Parathyroid adenoma (tissue), 2 donors: ENCODE results near the gene TMEM150B.

ENCODE experiments used
- H2AFZ ChIP-seq: fragments of 300-600 bp; sonication (generic); one replicate; pipeline ENCODE4 v1.7.0; 2017; ENCODE audit warnings: antibody characterized with exemption, mild to moderate bottlenecking
- H3K27ac ChIP-seq: fragments of 300-600 bp; sonication (generic); one replicate; pipeline ENCODE4 v1.7.0; 2017
- H3K27me3 ChIP-seq: fragments of 300-600 bp; sonication (generic); one replicate; pipeline ENCODE4 v1.7.0; 2017; ENCODE audit warnings: low read length; ENCODE audit not compliant: control insufficient read depth, insufficient read depth
- H3K36me3 ChIP-seq: fragments of 300-600 bp; sonication (generic); one replicate; pipeline ENCODE4 v1.7.0; 2017; ENCODE audit warnings: low read length; ENCODE audit not compliant: control insufficient read depth, insufficient read depth
- H3K4me1 ChIP-seq: fragments of 300-600 bp; sonication (generic); one replicate; pipeline ENCODE4 v1.7.0; 2017; ENCODE audit warnings: control low read depth
- H3K4me2 ChIP-seq: fragments of 300-600 bp; sonication (generic); one replicate; pipeline ENCODE4 v1.7.0; 2017; ENCODE audit warnings: low read length
- H3K4me3 ChIP-seq: fragments of 300-600 bp; sonication (generic); one replicate; pipeline ENCODE4 v1.7.0; 2017; ENCODE audit warnings: low read depth, low read length
- H3K79me2 ChIP-seq: fragments of 300-600 bp; sonication (generic); one replicate; pipeline ENCODE4 v1.7.0; 2017; ENCODE audit warnings: control low read depth
- H3K9ac ChIP-seq: fragments of 300-600 bp; sonication (generic); one replicate; pipeline ENCODE4 v1.7.0; 2017; ENCODE audit warnings: mild to moderate bottlenecking
- H3K9me3 ChIP-seq: fragments of 300-600 bp; sonication (generic); one replicate; pipeline ENCODE4 v1.7.0; 2017; ENCODE audit warnings: low read length; ENCODE audit not compliant: control insufficient read depth
- CTCF ChIP-seq: fragments of 300-600 bp; sonication (generic); IDR thresholded peaks from one replicate; pipeline ENCODE4 v1.7.0; 2017; ENCODE audit warnings: antibody characterized with exemption, mild to moderate bottlenecking
- donor health status: primary hyperparathyroidism.

TMEM150B gene

GRCh38 chr19:55362174-55362989 lies 37.2 kb upstream of the TMEM150B start:
- Histone ChIP-seq H2AFZ (no peak overlapping the region), H3K27ac (no peak overlapping the region), H3K4me3 (no peak overlapping the region), H3K27me3 (no peaks in the 10 kb centered on the region), H3K9ac (no peak overlapping the region), H3K36me3 (no peaks in the 10 kb centered on the region), H3K4me1 (no peaks in the 10 kb centered on the region), H3K79me2 (no peaks in the 10 kb centered on the region), H3K9me3 (no peaks in the 10 kb centered on the region), H3K4me2 (no peak overlapping the region)
- TF ChIP-seq CTCF, result no peak

GRCh38 chr19:55360902-55361301 lies 35.8 kb upstream of the TMEM150B start:
- no peaks in the 10 kb centered on the region for H3K27me3 ChIP-seq
- no peak for TF ChIP-seq CTCF
- H3K4me2 ChIP-seq, result no peak overlapping the region
- no peaks in the 10 kb centered on the region for H3K36me3 ChIP-seq
- H3K9me3 ChIP-seq, result no peaks in the 10 kb centered on the region
- no peak overlapping the region for H2AFZ ChIP-seq
- no peak overlapping the region for H3K27ac ChIP-seq
- H3K4me1 ChIP-seq, result no peaks in the 10 kb centered on the region
- H3K9ac ChIP-seq, result no peak overlapping the region
- no peaks in the 10 kb centered on the region for H3K79me2 ChIP-seq
- no peak overlapping the region for H3K4me3 ChIP-seq

- no peak overlapping the region for H3K4me2 ChIP-seq
- H3K9me3 ChIP-seq, result no peaks in the 10 kb centered on the region
- no peak overlapping the region for H2AFZ ChIP-seq
- H3K36me3 ChIP-seq, result no peaks in the 10 kb centered on the region
- H3K9ac ChIP-seq, result no peak overlapping the region
- H3K4me1 ChIP-seq, result no peaks in the 10 kb centered on the region
- H3K4me3 ChIP-seq, result no peak overlapping the region
- H3K27me3 ChIP-seq, result no peaks in the 10 kb centered on the region
- no peak overlapping the region for H3K27ac ChIP-seq
- H3K79me2 ChIP-seq, result no peaks in the 10 kb centered on the region
- TF ChIP-seq CTCF, result no peak
These were observed 34.1 kb upstream of the TMEM150B start for GRCh38 chr19:55358943-55359908.

GRCh38 chr19:55358493-55358892 lies 33.4 kb upstream of the TMEM150B start:
- H3K4me2 ChIP-seq, result no peak overlapping the region
- TF ChIP-seq CTCF, result no peak
- no peak overlapping the region for H3K27ac ChIP-seq
- no peaks in the 10 kb centered on the region for H3K36me3 ChIP-seq
- H3K27me3 ChIP-seq, result no peaks in the 10 kb centered on the region
- no peak overlapping the region for H3K9ac ChIP-seq
- no peaks in the 10 kb centered on the region for H3K9me3 ChIP-seq
- H2AFZ ChIP-seq, result no peak overlapping the region
- no peaks in the 10 kb centered on the region for H3K4me1 ChIP-seq
- H3K79me2 ChIP-seq, result no peaks in the 10 kb centered on the region
- no peak overlapping the region for H3K4me3 ChIP-seq
